Endothelial cell of umbilical vein (primary cell): ENCODE data around the gene CACHD1. TPM values are rescaled to one million over a fixed set of nuclear protein-coding genes. Genes with fewer than 3 reads are reported as not detected.

Experiments
- BruUV-seq: library from RNA; stranded (reverse); fragments of 400-500 nt; replicated peaks from 2 replicates; lab custom pipeline; 2021; lab: Mats Ljungman, UMichigan
- CTCF ChIA-PET: fragments of 300-600, 350-600 bp; sonication (Branson Sonifier 250); formaldehyde crosslinking; loops from one replicate; lab custom pipeline; 2021; ENCODE audit warnings: antibody characterized with exemption, inconsistent platforms; lab: Charles Lee
- POLR2A ChIA-PET: fragments of 300-600, 350-600 bp; sonication (Branson Sonifier 250); formaldehyde crosslinking; loops from one replicate; lab custom pipeline; 2021; ENCODE audit warnings: antibody characterized with exemption, inconsistent platforms; lab: Charles Lee
- DNase-seq: peaks from one replicate; pipeline ENCODE4 v3.0.0-alpha.2; 2011; ENCODE audit warnings: low read depth, low spot score
- FAIRE-seq: peaks from 2 replicates; lab custom pipeline; 2011; peaks lifted over from hg19 to GRCh38; lab: Jason Lieb, UNC
- H2AFZ ChIP-seq: 2 replicates; pipeline ENCODE4 v1.6.0; 2012; ENCODE audit warnings: low read depth, low read length, control low read depth, inconsistent platforms
- H3K27ac ChIP-seq: 2 replicates; pipeline ENCODE4 v1.5.1; 2011; ENCODE audit warnings: low read depth, mild to moderate bottlenecking, control low read depth, low read length, moderate library complexity; ENCODE audit not compliant: insufficient read depth
- H3K27me3 ChIP-seq, 2 experiments: 2 replicates each; pipeline versions ENCODE4 v1.6.0 to v1.6.1; 2011; ENCODE audit warnings: low read length in 2 of 2, mixed read lengths in 1 of 2; ENCODE audit not compliant: control insufficient read depth in 2 of 2, insufficient read depth in 2 of 2
- H3K36me3 ChIP-seq, 2 experiments: 2 replicates in 1 of 2; 3 replicates in 1 of 2; pipeline ENCODE4 v1.5.1; 2011; ENCODE audit warnings: low read length in 2 of 2, mild to moderate bottlenecking in 1 of 2, moderate library complexity in 1 of 2; ENCODE audit not compliant: control insufficient read depth in 2 of 2, insufficient read depth in 2 of 2; ENCODE audit errors: extremely low read depth in 1 of 2
- H3K4me1 ChIP-seq: 3 replicates; pipeline ENCODE4 v1.5.1; 2011; ENCODE audit warnings: mild to moderate bottlenecking, low read length; ENCODE audit not compliant: control insufficient read depth, insufficient read depth; ENCODE audit errors: extremely low read depth
- H3K4me2 ChIP-seq: 2 replicates; pipeline ENCODE4 v1.6.1; 2011; ENCODE audit warnings: low read length, control low read depth, mixed read lengths; ENCODE audit not compliant: insufficient read depth
- H3K4me3 ChIP-seq, 3 experiments: fragments of 200-600 bp in 1 of 3; sonication (generic), shearing (Covaris generic) in 1 of 3; replicated peaks in 1 of 3; 2 replicates each; pipeline ENCODE4 v1.5.1; 2011 to 2016; ENCODE audit warnings: control low read depth in 3 of 3, low read length in 3 of 3, mild to moderate bottlenecking in 2 of 3, inconsistent platforms in 1 of 3, low read depth in 1 of 3, moderate library complexity in 1 of 3; ENCODE audit not compliant: insufficient read depth in 1 of 3
- H3K79me2 ChIP-seq: 2 replicates; pipeline ENCODE4 v1.6.0; 2012; ENCODE audit warnings: low read length, inconsistent platforms; ENCODE audit not compliant: control insufficient read depth, insufficient read depth
- H3K9ac ChIP-seq: replicated peaks from 2 replicates; pipeline ENCODE3; 2011; ENCODE audit warnings: low read length, control low read depth; ENCODE audit not compliant: insufficient read depth; ENCODE audit errors: extremely low read depth
- H3K9me1 ChIP-seq: replicated peaks from 3 replicates; pipeline ENCODE4 v1.6.0; 2011; ENCODE audit warnings: mild to moderate bottlenecking, low read length; ENCODE audit not compliant: control insufficient read depth, insufficient read depth; ENCODE audit errors: extremely low read depth
- H3K9me3 ChIP-seq: replicated peaks from 2 replicates; pipeline ENCODE4 v1.5.1; 2012; ENCODE audit warnings: low read length, inconsistent platforms; ENCODE audit not compliant: control insufficient read depth, insufficient read depth
- H4K20me1 ChIP-seq: replicated peaks from 2 replicates; pipeline ENCODE3; 2011; ENCODE audit warnings: mild to moderate bottlenecking, low read length; ENCODE audit not compliant: control insufficient read depth, insufficient read depth; ENCODE audit errors: extremely low read depth
- EZH2 ChIP-seq: IDR thresholded peaks from 2 replicates; pipeline ENCODE4 v1.6.1; 2012; ENCODE audit warnings: borderline replicate concordance, low read depth, mild to moderate bottlenecking, moderate library complexity, low read length, inconsistent platforms; ENCODE audit not compliant: severe bottlenecking
- FOS ChIP-seq: IDR thresholded peaks from 2 replicates; pipeline ENCODE4 v1.6.1; 2011; ENCODE audit warnings: mild to moderate bottlenecking, low read length, moderate library complexity, borderline replicate concordance; ENCODE audit not compliant: insufficient read depth
- GATA2 ChIP-seq: IDR thresholded peaks from 2 replicates; pipeline ENCODE4 v1.7.0; 2011; ENCODE audit warnings: low read depth, mild to moderate bottlenecking, moderate library complexity, mixed read lengths, low read length; ENCODE audit not compliant: insufficient read length, insufficient read depth
- JUN ChIP-seq: IDR thresholded peaks from 2 replicates; pipeline ENCODE4 v1.6.1; 2011; ENCODE audit warnings: borderline replicate concordance, low read depth; ENCODE audit not compliant: insufficient read length, insufficient read depth
- MAX ChIP-seq: IDR thresholded peaks from 2 replicates; pipeline ENCODE4 v1.6.1; 2011; ENCODE audit not compliant: insufficient read depth, insufficient read length
- MYC ChIP-seq: IDR thresholded peaks from one replicate; pipeline ENCODE4 v1.6.1; 2011; ENCODE audit warnings: mild to moderate bottlenecking, low read depth, low read length
- POLR2A ChIP-seq: IDR thresholded peaks from 2 replicates; pipeline ENCODE4 v1.6.1; 2012; ENCODE audit warnings: low read depth, mild to moderate bottlenecking, control low read depth, low read length
- POLR2AphosphoS5 ChIP-seq: IDR thresholded peaks from 2 replicates; pipeline ENCODE4 v1.6.1; 2012; ENCODE audit warnings: low read depth, mild to moderate bottlenecking, control low read depth, low read length, moderate library complexity; ENCODE audit not compliant: insufficient read depth
- dilution Hi-C: fragments of 300-500 bp; cut with MboI; formaldehyde crosslinking; loops from one replicate; pipeline ENCODE4 v1.15.0; 2019; ENCODE audit warnings: low sequenced_read_pairs; ENCODE audit not compliant: extremely low pct_ligation_motif_present
- intact Hi-C: fragments of 100-400 bp; cut with micrococcal nuclease; formaldehyde crosslinking; loops from one replicate; pipeline ENCODE4 v1.10.0; 2022
- polyA plus RNA-seq, 4 experiments: library from polyadenylated mRNA; depleted of rRNA in 3 of 4; stranded (reverse) in 3 of 4; unstranded in 1 of 4; fragments of >200 nt; gene quantifications; 2 replicates each; pipeline versions ENCODE4 v1.2.1 to v1.2.3, GENCODE V29; 2011 to 2012; ENCODE audit warnings: missing spikeins in 1 of 4
- total RNA-seq: library from RNA; stranded (reverse); gene quantifications from 2 replicates; pipeline ENCODE4 v1.2.3, GENCODE V29; 2021
- TF ChIP-seq, protein P1 (sequence below), 2 donors: IDR thresholded peaks; 1 replicate in 1 of 2; 2 replicates in 1 of 2; pipeline ENCODE4 v1.5.1; 2011; ENCODE audit warnings: low read length in 2 of 2, mild to moderate bottlenecking in 2 of 2, moderate library complexity in 2 of 2, control low read depth in 1 of 2, inconsistent platforms in 1 of 2, low read depth in 1 of 2; ENCODE audit not compliant: insufficient read depth in 1 of 2; ENCODE audit errors: extremely low read depth in 1 of 2

CACHD1 gene
- total and polyA plus RNA-seq, 2 donors (not counting 3 experiments of a cell fraction or from before 2014, with no cell fraction given): 3.6 to 9.3 TPM

- no peaks in the 10 kb centered on the region for H3K4me1 ChIP-seq
Observed at GRCh38 chr1:64680599-64680998, 210.7 kb downstream of the CACHD1 start.

More at GRCh38 chr1:64680599-64680998, 210.7 kb downstream of the CACHD1 start:
- H3K9ac ChIP-seq: no peak overlapping the region
- DNase-seq (no peak), FAIRE-seq (no peak)
- ChIA-PET POLR2A (no interaction called here), CTCF (interaction anchor here (1.4 to 1.6 kb wide), 2 partner anchors 9 to 143 kb away, joined by 3 to 4 read pairs; no protein-coding TSS in a partner anchor)
- H3K9me1 ChIP-seq: no peaks in the 10 kb centered on the region
- BruUV-seq: no TSS peak
- H3K79me2 ChIP-seq: no peaks in the 10 kb centered on the region
- TF ChIP-seq MAX (no peak), MYC (no peak), EZH2 (no peak), JUN (no peak), POLR2AphosphoS5 (no peak), GATA2 (no peak), FOS (no peak), POLR2A (no peak)
- TF ChIP-seq, protein P1, sequence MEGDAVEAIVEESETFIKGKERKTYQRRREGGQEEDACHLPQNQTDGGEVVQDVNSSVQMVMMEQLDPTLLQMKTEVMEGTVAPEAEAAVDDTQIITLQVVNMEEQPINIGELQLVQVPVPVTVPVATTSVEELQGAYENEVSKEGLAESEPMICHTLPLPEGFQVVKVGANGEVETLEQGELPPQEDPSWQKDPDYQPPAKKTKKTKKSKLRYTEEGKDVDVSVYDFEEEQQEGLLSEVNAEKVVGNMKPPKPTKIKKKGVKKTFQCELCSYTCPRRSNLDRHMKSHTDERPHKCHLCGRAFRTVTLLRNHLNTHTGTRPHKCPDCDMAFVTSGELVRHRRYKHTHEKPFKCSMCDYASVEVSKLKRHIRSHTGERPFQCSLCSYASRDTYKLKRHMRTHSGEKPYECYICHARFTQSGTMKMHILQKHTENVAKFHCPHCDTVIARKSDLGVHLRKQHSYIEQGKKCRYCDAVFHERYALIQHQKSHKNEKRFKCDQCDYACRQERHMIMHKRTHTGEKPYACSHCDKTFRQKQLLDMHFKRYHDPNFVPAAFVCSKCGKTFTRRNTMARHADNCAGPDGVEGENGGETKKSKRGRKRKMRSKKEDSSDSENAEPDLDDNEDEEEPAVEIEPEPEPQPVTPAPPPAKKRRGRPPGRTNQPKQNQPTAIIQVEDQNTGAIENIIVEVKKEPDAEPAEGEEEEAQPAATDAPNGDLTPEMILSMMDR (IDR thresholded peaks at IDR 0.05; ENCODE audit: extremely low read depth in 1 of 2, insufficient read depth in 1 of 2, low read depth in 1 of 2, low read length in 2 of 2): no peak
- dilution Hi-C loops (no loop called here), intact Hi-C loops (no loop called here)
- H2AFZ ChIP-seq: no peak overlapping the region
- no peak overlapping the region for H3K27ac ChIP-seq
- H3K9me3 ChIP-seq: no peaks in the 10 kb centered on the region
- no peaks in the 10 kb centered on the region for H4K20me1 ChIP-seq
- no peaks in the 10 kb centered on the region for H3K27me3 ChIP-seq
- no peak overlapping the region for H3K4me2 ChIP-seq
- H3K36me3 ChIP-seq: peaks cover 2 to 6% of the 10 kb centered on the region in 2 experiments
- H3K4me3 ChIP-seq: no peak overlapping the region
